Measurements from ENCODE around the gene GPATCH2L.

Gene GPATCH2L

GRCh38 chr14:76257842-76258397, 106.2 kb downstream of the GPATCH2L start:
- Histone ChIP-seq H3K36me3 (ENCODE audit: control insufficient read depth in 2 of 2, insufficient read depth in 2 of 2, low read length in 2 of 2) (no peaks in the 10 kb centered on the region), H3K4me3 (ENCODE audit: low read length in 2 of 2) (no peak overlapping the region), H3K4me1 (ENCODE audit: control insufficient read depth, insufficient read depth, low read length) (no peaks in the 10 kb centered on the region), H3K27ac (ENCODE audit: low read length) (no peak overlapping the region), H3K9me3 (ENCODE audit: control insufficient read depth in 2 of 2, low read length in 2 of 2) (no peaks in the 10 kb centered on the region), H3K9ac (ENCODE audit: low read length in 2 of 2) (no peak overlapping the region), H3K27me3 (ENCODE audit: control insufficient read depth in 1 of 2, insufficient read depth in 2 of 2, low read length in 2 of 2) (no peaks in the 10 kb centered on the region)

- no peaks in the 10 kb centered on the region for H3K4me1 ChIP-seq (ENCODE audit: control insufficient read depth, insufficient read depth, low read length)
- H3K9me3 ChIP-seq (ENCODE audit: control insufficient read depth in 2 of 2, low read length in 2 of 2), result no peaks in the 10 kb centered on the region
- H3K27ac ChIP-seq (ENCODE audit: low read length), result no peak overlapping the region
- no peak overlapping the region for H3K9ac ChIP-seq (ENCODE audit: low read length in 2 of 2)
- H3K36me3 ChIP-seq (ENCODE audit: control insufficient read depth in 2 of 2, insufficient read depth in 2 of 2, low read length in 2 of 2), result no peaks in the 10 kb centered on the region
- H3K4me3 ChIP-seq (ENCODE audit: low read length in 2 of 2), result no peak overlapping the region
- H3K27me3 ChIP-seq (ENCODE audit: control insufficient read depth in 1 of 2, insufficient read depth in 2 of 2, low read length in 2 of 2), result no peaks in the 10 kb centered on the region
Measured at GRCh38 chr14:76259029-76259735, 107.5 kb downstream of the GPATCH2L start.

- H3K27ac ChIP-seq (ENCODE audit: low read length), result no peak overlapping the region
- H3K36me3 ChIP-seq (ENCODE audit: control insufficient read depth in 2 of 2, insufficient read depth in 2 of 2, low read length in 2 of 2), result no peaks in the 10 kb centered on the region
- no peak overlapping the region for H3K4me3 ChIP-seq (ENCODE audit: low read length in 2 of 2)
- H3K9ac ChIP-seq (ENCODE audit: low read length in 2 of 2), result no peak overlapping the region
- H3K4me1 ChIP-seq (ENCODE audit: control insufficient read depth, insufficient read depth, low read length), result no peaks in the 10 kb centered on the region
- no peaks in the 10 kb centered on the region for H3K9me3 ChIP-seq (ENCODE audit: control insufficient read depth in 2 of 2, low read length in 2 of 2)
- H3K27me3 ChIP-seq (ENCODE audit: control insufficient read depth in 1 of 2, insufficient read depth in 2 of 2, low read length in 2 of 2), result no peaks in the 10 kb centered on the region
Measured at GRCh38 chr14:76260749-76261148, 109.0 kb downstream of the GPATCH2L start.

GRCh38 chr14:76261371-76261811, 109.7 kb downstream of the GPATCH2L start:
- H3K4me1 ChIP-seq (ENCODE audit: control insufficient read depth, insufficient read depth, low read length), result no peaks in the 10 kb centered on the region
- H3K9ac ChIP-seq (ENCODE audit: low read length in 2 of 2), result no peak overlapping the region
- H3K9me3 ChIP-seq (ENCODE audit: control insufficient read depth in 2 of 2, low read length in 2 of 2), result no peaks in the 10 kb centered on the region

GRCh38 chr14:76262641-76263040, 110.9 kb downstream of the GPATCH2L start:
- H3K9me3 ChIP-seq (ENCODE audit: control insufficient read depth in 2 of 2, low read length in 2 of 2), result no peaks in the 10 kb centered on the region
- H3K27ac ChIP-seq (ENCODE audit: low read length), result no peak overlapping the region
- no peak overlapping the region for H3K4me3 ChIP-seq (ENCODE audit: low read length in 2 of 2)
- H3K27me3 ChIP-seq (ENCODE audit: control insufficient read depth in 1 of 2, insufficient read depth in 2 of 2, low read length in 2 of 2), result no peaks in the 10 kb centered on the region
- peaks cover 6% of the 10 kb centered on the region for H3K4me1 ChIP-seq (ENCODE audit: control insufficient read depth, insufficient read depth, low read length)
- no peaks in the 10 kb centered on the region for H3K36me3 ChIP-seq (ENCODE audit: control insufficient read depth in 2 of 2, insufficient read depth in 2 of 2, low read length in 2 of 2)
- no peak overlapping the region for H3K9ac ChIP-seq (ENCODE audit: low read length in 2 of 2)

More at GRCh38 chr14:76261371-76261811, 109.7 kb downstream of the GPATCH2L start:
- Histone ChIP-seq H3K27me3 (ENCODE audit: control insufficient read depth in 1 of 2, insufficient read depth in 2 of 2, low read length in 2 of 2) (no peaks in the 10 kb centered on the region), H3K4me3 (ENCODE audit: low read length in 2 of 2) (no peak overlapping the region), H3K36me3 (ENCODE audit: control insufficient read depth in 2 of 2, insufficient read depth in 2 of 2, low read length in 2 of 2) (no peaks in the 10 kb centered on the region), H3K27ac (ENCODE audit: low read length) (no peak overlapping the region)
